ENCODE results near the gene VPS41. TPM values are rescaled to one million over a fixed set of nuclear protein-coding genes. Genes with fewer than 3 reads are reported as not detected.

The VPS41 gene
- total and polyA plus RNA-seq, 5 donors from 2014 or later: 45.9 to 60.2 (median 53.3) TPM

DNA sequence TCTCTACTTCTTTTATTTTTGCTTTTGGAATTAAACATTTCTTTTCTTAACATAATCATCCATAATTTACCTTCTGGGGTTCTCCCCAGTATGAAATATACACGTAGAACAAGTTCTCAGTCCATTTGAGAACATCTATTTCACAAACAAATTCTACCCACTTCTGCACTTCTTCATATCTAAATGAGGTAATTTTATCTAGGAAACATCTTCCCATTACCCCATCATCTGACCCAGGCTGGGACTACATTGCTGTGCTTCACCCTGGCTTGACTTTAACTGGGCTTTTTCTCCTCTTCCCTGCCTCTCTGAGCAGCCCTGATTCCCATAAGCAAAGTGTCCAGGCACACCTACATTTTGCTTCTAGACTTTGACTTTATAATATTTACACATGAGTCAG lies 234.5 kb downstream of the VPS41 start:
- Mint-ChIP-seq H3K4me3 (no peak overlapping the region), H3K4me1 (no peaks in the 10 kb centered on the region), H3K27ac (peak overlapping the region in 1 of 3 donors; percentile 77), H3K27me3 (peaks cover 13% of the 10 kb centered on the region), H3K36me3 (no peaks in the 10 kb centered on the region), H3K9me3 (peaks cover 0 to 6% (median 0%) of the 10 kb centered on the region in 7 donors)
- no peaks in the 10 kb centered on the region for H3K36me3 ChIP-seq (ENCODE audit: control insufficient read depth, insufficient read depth, low read length)
- H3K9me3 ChIP-seq (ENCODE audit: control insufficient read depth in 2 of 2, low read length in 2 of 2): no peaks in the 10 kb centered on the region
- no peak overlapping the region for H3K4me3 ChIP-seq (ENCODE audit: low read depth, low read length)
- no peaks in the 10 kb centered on the region for H3K4me1 ChIP-seq (ENCODE audit: control insufficient read depth, insufficient read depth, low read length, poor library complexity, severe bottlenecking)
- peaks cover 3% of the 10 kb centered on the region for H3K27me3 ChIP-seq (ENCODE audit: control insufficient read depth, insufficient read depth, low read length)
- no peak for DNase-seq
- ATAC-seq (ENCODE audit: low read depth in 2 of 2): no peak
- no peak overlapping the region for H3K27ac ChIP-seq (ENCODE audit: insufficient read depth, low read length, poor library complexity, severe bottlenecking)

DNA sequence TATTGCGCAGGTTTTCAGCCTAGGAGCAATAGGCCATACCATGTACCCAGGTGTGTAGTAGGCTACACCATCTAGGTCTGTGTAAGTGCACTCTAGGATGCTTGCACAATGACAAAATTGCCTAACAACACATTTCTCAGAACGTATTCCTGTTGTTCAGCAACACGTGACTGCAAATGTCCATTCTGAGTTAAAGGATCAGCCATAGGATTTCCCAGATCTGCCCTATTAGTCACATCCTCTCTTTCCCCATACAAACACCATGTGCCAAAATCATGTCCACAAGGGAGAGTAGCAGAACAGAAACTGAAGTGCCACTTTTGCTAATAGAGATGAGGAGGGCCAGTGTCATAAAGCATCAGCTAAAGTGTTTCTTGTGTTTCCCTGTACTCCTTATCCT lies 235.2 kb downstream of the VPS41 start:
- H3K27me3 ChIP-seq (ENCODE audit: control insufficient read depth, insufficient read depth, low read length): peaks cover 3% of the 10 kb centered on the region
- Mint-ChIP-seq H3K4me3 (no peak overlapping the region), H3K27ac (no peak overlapping the region), H3K27me3 (peaks cover 13% of the 10 kb centered on the region), H3K9me3 (peaks cover 0 to 4% (median 0%) of the 10 kb centered on the region in 7 donors), H3K4me1 (no peaks in the 10 kb centered on the region), H3K36me3 (no peaks in the 10 kb centered on the region)
- no peaks in the 10 kb centered on the region for H3K9me3 ChIP-seq (ENCODE audit: control insufficient read depth in 2 of 2, low read length in 2 of 2)
- ATAC-seq (ENCODE audit: low read depth in 2 of 2) (no peak), DNase-seq (no peak)
- no peak overlapping the region for H3K27ac ChIP-seq (ENCODE audit: insufficient read depth, low read length, poor library complexity, severe bottlenecking)
- no peak overlapping the region for H3K4me3 ChIP-seq (ENCODE audit: low read depth, low read length)
- no peaks in the 10 kb centered on the region for H3K36me3 ChIP-seq (ENCODE audit: control insufficient read depth, insufficient read depth, low read length)
- no peaks in the 10 kb centered on the region for H3K4me1 ChIP-seq (ENCODE audit: control insufficient read depth, insufficient read depth, low read length, poor library complexity, severe bottlenecking)

Other genes with a start within 250 kb of the VPS41 start
- gene POU6F2, start 68.7 kb upstream of the VPS41 start, total RNA-seq: not detected
- not detected for gene POU6F2, start 68.7 kb upstream of the VPS41 start, polyA plus RNA-seq

Measured in CD4-positive, CD25-positive, alpha-beta regulatory T cell (primary cell).